HAP-1 (cell line): ENCODE data around the gene DLEU7.

ENCODE experiments used
- DNase-seq, 2 experiments: peaks; one replicate each; pipeline ENCODE4 v3.0.0-alpha.2; 2016 to 2020; ENCODE audit warnings: low spot score in 2 of 2
- H3K27me3 ChIP-seq: fragments of 250-450 bp; sonication (Bioruptor Pico); 2 replicates; pipeline ENCODE4 v1.5.1; 2020; ENCODE audit warnings: low read depth, mild to moderate bottlenecking, moderate library complexity
- H3K36me3 ChIP-seq: fragments of 250-450 bp; sonication (Bioruptor Pico); replicated peaks from 2 replicates; pipeline ENCODE4 v1.5.1; 2020; ENCODE audit warnings: mild to moderate bottlenecking
- H3K4me1 ChIP-seq: fragments of 250-450 bp; sonication (Bioruptor Pico); 2 replicates; pipeline ENCODE4 v1.5.1; 2020; ENCODE audit warnings: mild to moderate bottlenecking
- H3K4me3 ChIP-seq: fragments of 250-450 bp; sonication (Bioruptor Pico); 2 replicates; pipeline ENCODE4 v1.5.1; 2020; ENCODE audit warnings: mild to moderate bottlenecking, moderate library complexity
- H3K9me3 ChIP-seq: fragments of 250-450 bp; sonication (Bioruptor Pico); 2 replicates; pipeline ENCODE4 v1.5.1; 2020; ENCODE audit warnings: mild to moderate bottlenecking, moderate library complexity
- in situ Hi-C: fragments of 300-500 bp; cut with MboI; formaldehyde crosslinking; loops from 3 replicates; pipeline ENCODE4 v1.14.3; 2020; ENCODE audit warnings: low sequenced_read_pairs, inconsistent platforms, mixed read lengths

The DLEU7 gene

DNA sequence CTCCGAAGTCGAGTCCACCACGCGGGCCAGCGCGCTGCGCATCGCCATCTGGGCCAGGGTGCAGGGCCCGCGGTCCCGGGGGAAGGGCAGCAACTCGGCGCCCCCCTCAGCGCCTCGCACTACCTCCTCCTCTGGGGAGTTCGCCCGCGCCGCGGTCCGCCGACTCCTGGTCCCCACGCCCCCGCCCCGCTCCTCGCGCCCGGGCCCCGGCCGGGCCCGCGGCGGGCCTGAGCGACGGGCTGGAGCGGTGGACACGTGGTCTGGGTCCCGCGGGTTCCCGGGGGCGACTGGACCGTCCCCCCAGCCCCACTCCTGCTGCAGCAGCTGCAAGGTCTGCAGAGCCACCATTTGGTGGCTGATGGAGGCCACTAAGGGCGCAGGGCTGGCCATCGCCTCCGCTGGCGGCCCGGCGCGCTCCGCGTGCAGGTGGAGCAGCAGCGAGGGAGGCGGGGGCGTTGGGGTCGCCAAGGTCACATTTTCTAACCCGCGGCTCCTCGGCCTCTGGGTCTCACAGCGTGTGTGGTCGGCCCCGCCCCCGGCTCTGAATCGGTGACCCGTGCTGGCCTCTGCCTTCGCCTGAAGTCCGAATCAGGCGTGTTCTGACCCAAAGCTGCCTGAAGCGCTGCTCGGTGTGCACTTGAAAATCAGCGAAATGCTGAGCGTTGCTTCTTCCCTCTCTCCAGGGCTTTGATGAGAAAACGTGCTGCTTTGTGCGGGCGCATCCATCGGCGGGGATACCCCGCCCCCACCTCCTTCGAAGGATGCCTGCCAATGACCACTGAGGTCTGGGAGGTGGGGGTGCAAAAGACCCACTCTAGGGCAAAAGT is at the start of gene DLEU7:
Gene DLEU7, minus strand, starts transcription at position 436 of the 827 bp plus-strand sequence. Its CDS starts 46 bp downstream, at position 390.
- Histone ChIP-seq H3K27me3 (no peaks in the 10 kb centered on the region), H3K36me3 (no peaks in the 10 kb centered on the region), H3K4me3 (no peak within 1 kb of the TSS), H3K9me3 (no peaks in the 10 kb centered on the region), H3K4me1 (no peaks in the 10 kb centered on the region)
- DNase-seq: no peak
- in situ Hi-C loops: loop anchor here (25.0 kb wide), 1 partner anchor 219 kb away; no protein-coding TSS in a partner anchor

DNA sequence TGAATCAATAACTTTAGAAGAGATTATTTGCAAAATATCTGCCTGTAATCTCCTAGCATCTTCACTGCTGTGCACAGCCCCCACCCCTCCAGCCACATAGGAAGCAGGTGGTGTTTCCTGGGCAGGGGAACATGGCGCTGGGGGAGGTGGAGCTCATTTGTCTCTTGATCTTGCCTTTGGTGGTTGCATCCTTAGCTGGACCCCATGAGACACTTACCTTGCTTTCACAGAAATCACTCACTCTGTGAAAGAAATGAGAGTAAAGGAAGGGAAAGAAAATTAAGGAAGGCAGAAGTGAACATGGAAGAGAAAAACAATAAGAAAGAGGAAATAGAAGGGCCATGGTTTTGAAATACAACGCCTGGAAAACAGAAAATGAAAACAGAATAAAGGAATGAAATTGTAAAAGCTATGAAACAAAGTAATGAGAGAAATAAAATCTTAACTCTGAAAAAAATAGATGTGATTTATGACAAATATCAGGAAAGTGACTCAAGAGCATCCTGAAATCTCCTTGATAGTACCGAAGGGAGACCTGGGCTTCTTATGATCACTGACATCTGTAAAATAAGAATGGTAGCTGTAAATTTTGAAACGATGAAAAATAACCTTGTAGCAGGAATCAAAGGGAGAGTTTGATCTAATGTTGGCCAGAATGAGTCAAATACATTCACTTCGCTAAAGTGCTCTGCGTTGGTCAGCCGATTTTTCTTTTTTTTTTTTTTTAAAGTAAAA is 48.9 kb upstream of the DLEU7 start:
- Histone ChIP-seq H3K27me3 (no peaks in the 10 kb centered on the region), H3K4me3 (no peak overlapping the region), H3K9me3 (no peaks in the 10 kb centered on the region), H3K36me3 (no peaks in the 10 kb centered on the region), H3K4me1 (peaks cover 8% of the 10 kb centered on the region)
- DNase-seq: no peak
- in situ Hi-C loops: no loop called here

- H3K9me3 ChIP-seq: no peaks in the 10 kb centered on the region
- no peaks in the 10 kb centered on the region for H3K27me3 ChIP-seq
- DNase-seq: no peak
- no peaks in the 10 kb centered on the region for H3K36me3 ChIP-seq
- peaks cover 8% of the 10 kb centered on the region for H3K4me1 ChIP-seq
- no peak overlapping the region for H3K4me3 ChIP-seq
- in situ Hi-C loops: no loop called here
Measured at GRCh38 chr13:50891206-50891605, 47.7 kb upstream of the DLEU7 start.

- in situ Hi-C loops: no loop called here
- no peak for DNase-seq
- Histone ChIP-seq H3K36me3 (no peaks in the 10 kb centered on the region), H3K4me3 (no peak overlapping the region), H3K27me3 (no peaks in the 10 kb centered on the region), H3K9me3 (no peaks in the 10 kb centered on the region), H3K4me1 (peaks cover 8% of the 10 kb centered on the region)
Measured at GRCh38 chr13:50889317-50889716, 45.8 kb upstream of the DLEU7 start.

- Histone ChIP-seq H3K36me3 (no peaks in the 10 kb centered on the region), H3K9me3 (no peaks in the 10 kb centered on the region), H3K27me3 (no peaks in the 10 kb centered on the region), H3K4me3 (no peak overlapping the region), H3K4me1 (peaks cover 5% of the 10 kb centered on the region)
- in situ Hi-C loops: no loop called here
- no peak for DNase-seq
Measured at GRCh38 chr13:50888362-50888761, 44.9 kb upstream of the DLEU7 start.

DNA sequence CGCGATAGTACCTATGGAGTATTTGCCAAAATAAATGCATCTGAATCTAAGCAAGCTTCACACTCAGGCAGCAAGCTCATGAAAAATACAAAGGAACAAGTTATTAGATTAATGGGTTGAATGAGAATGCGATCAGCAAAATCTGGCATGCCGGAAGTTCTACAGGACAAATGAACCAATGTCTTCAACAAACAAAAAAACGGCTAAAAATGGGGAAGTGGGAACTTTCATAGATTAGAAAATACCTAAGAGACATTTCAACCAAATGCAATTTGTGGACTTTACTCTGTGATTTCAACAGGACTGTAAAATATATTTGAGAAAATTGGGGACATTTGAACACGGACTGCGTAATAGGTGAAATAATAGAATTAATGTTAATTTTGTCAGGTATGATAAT is 43.7 kb upstream of the DLEU7 start:
- no peak for DNase-seq
- H3K36me3 ChIP-seq: no peaks in the 10 kb centered on the region
- H3K27me3 ChIP-seq: no peaks in the 10 kb centered on the region
- H3K4me3 ChIP-seq: no peak overlapping the region
- H3K4me1 ChIP-seq: no peaks in the 10 kb centered on the region
- no peaks in the 10 kb centered on the region for H3K9me3 ChIP-seq
- in situ Hi-C loops: no loop called here

- no peaks in the 10 kb centered on the region for H3K4me1 ChIP-seq
- H3K27me3 ChIP-seq: no peaks in the 10 kb centered on the region
- no peak for DNase-seq
- H3K36me3 ChIP-seq: no peaks in the 10 kb centered on the region
- H3K4me3 ChIP-seq: no peak overlapping the region
- in situ Hi-C loops: no loop called here
- H3K9me3 ChIP-seq: no peaks in the 10 kb centered on the region
Measured at GRCh38 chr13:50884265-50884664, 40.8 kb upstream of the DLEU7 start.

GRCh38 chr13:50883728-50884127 is 40.2 kb upstream of the DLEU7 start:
- in situ Hi-C loops: no loop called here
- Histone ChIP-seq H3K4me3 (no peak overlapping the region), H3K4me1 (no peaks in the 10 kb centered on the region), H3K36me3 (no peaks in the 10 kb centered on the region), H3K27me3 (no peaks in the 10 kb centered on the region), H3K9me3 (no peaks in the 10 kb centered on the region)
- DNase-seq: no peak

DNA sequence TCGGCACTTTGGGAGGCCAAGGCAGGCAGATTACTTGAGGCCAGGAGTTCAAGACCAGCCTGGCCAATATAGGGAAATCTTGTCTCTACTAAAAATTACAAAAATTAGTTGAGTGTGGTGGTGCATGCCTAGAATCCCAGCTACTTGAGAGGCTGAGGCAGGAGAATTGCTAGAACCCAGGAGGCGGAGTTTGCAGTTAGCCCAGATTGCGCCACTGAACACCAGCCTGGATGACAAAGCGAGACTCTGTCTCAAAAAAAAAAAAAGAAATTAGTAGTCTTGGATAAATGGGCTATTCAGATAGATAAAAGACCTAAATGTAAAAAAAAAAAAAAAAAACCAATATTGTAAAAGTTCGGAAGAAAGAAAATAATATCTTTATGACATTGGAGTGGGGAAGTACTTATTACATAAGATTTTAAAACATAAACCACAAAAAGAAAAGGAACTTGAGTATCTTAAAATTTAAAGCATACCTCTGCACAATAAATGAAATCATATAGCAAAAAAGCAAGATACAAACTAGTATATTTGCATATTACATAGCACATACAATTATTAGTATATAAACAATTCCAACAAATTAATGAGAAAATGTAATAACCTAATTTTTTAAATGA is 39.4 kb upstream of the DLEU7 start:
- no peaks in the 10 kb centered on the region for H3K27me3 ChIP-seq
- no peak overlapping the region for H3K4me3 ChIP-seq
- no peak for DNase-seq
- H3K4me1 ChIP-seq: no peaks in the 10 kb centered on the region
- no peaks in the 10 kb centered on the region for H3K36me3 ChIP-seq
- no peaks in the 10 kb centered on the region for H3K9me3 ChIP-seq
- in situ Hi-C loops: no loop called here

- Histone ChIP-seq H3K36me3 (no peaks in the 10 kb centered on the region), H3K27me3 (no peaks in the 10 kb centered on the region), H3K9me3 (no peaks in the 10 kb centered on the region), H3K4me1 (no peaks in the 10 kb centered on the region), H3K4me3 (no peak overlapping the region)
- in situ Hi-C loops: no loop called here
- DNase-seq: no peak
Measured at GRCh38 chr13:50873991-50874390, 30.5 kb upstream of the DLEU7 start.

DNA sequence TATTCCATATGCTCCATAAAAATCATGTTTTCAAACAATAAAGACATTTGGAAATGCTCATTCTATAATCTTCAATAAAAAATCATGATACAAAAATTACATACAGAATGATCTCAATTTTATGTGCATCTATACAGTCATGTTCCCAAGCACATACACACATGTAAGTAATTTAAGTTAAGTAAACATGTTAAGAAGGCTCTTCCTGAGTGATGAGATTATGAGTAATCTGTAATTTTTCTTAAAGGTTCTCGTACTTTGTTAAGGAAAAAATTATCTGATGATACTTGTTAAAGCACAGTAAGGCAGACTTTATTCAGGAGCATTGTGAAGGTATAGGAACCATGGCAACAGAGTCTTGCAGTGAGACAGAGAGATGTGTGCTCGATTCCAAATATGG is 30.0 kb upstream of the DLEU7 start:
- H3K4me3 ChIP-seq: no peak overlapping the region
- in situ Hi-C loops: no loop called here
- H3K27me3 ChIP-seq: no peaks in the 10 kb centered on the region
- DNase-seq: no peak
- no peaks in the 10 kb centered on the region for H3K4me1 ChIP-seq
- no peaks in the 10 kb centered on the region for H3K9me3 ChIP-seq
- no peaks in the 10 kb centered on the region for H3K36me3 ChIP-seq

- DNase-seq: no peak
- Histone ChIP-seq H3K27me3 (no peaks in the 10 kb centered on the region), H3K9me3 (no peaks in the 10 kb centered on the region), H3K4me3 (no peak overlapping the region), H3K36me3 (no peaks in the 10 kb centered on the region), H3K4me1 (no peaks in the 10 kb centered on the region)
- in situ Hi-C loops: no loop called here
Measured at GRCh38 chr13:50871405-50871804, 27.9 kb upstream of the DLEU7 start.

DNA sequence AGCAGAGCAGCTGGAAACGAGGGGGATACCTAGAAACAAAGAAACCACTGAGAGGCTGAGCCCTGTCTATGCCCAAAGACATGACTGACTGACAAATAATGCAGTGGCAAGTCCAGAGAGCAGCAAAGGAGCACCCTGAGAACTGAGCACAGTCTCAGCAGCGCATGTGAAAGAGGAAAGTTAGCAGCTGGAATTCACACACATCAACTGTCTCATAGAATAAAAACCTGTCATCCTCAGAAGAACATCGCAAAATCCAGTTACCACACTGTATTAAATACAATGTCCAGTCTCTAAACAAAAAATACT is 24.1 kb upstream of the DLEU7 start:
- Histone ChIP-seq H3K27me3 (no peaks in the 10 kb centered on the region), H3K4me1 (no peaks in the 10 kb centered on the region), H3K9me3 (no peaks in the 10 kb centered on the region), H3K4me3 (no peak overlapping the region), H3K36me3 (no peaks in the 10 kb centered on the region)
- no peak for DNase-seq
- in situ Hi-C loops: no loop called here
